ENCODE data around the gene RGS7. TPM values are rescaled to one million over a fixed set of nuclear protein-coding genes. Genes with fewer than 3 reads are reported as not detected.

The RGS7 gene
- total and polyA plus RNA-seq, 2 donors from 2014 or later, result 3.6 TPM; not detected in 1

- intact Hi-C loops (cut with DNase I), result no loop called here
- no peak for FAIRE-seq
These were observed 545.7 kb downstream of the RGS7 start for GRCh38 chr1:240811256-240811655.

GRCh38 chr1:240808381-240808780 lies 548.6 kb downstream of the RGS7 start:
- DNase-seq (no peak), FAIRE-seq (no peak)
- H3K36me3 ChIP-seq (ENCODE audit: control insufficient read depth in 2 of 3, insufficient read depth in 3 of 3, low read length in 3 of 3), result no peaks in the 10 kb centered on the region
- TF ChIP-seq CTCF (IDR thresholded peaks at IDR 0.05; ENCODE audit: borderline replicate concordance, extremely low read depth, insufficient read depth), result no peak
- H3K9ac ChIP-seq (ENCODE audit: low read length in 3 of 3), result no peak overlapping the region
- intact Hi-C loops (cut with DNase I), result no loop called here
- H3K4me3 ChIP-seq (ENCODE audit: low read length in 3 of 3), result no peak overlapping the region
- no peak overlapping the region for H3K27ac ChIP-seq (ENCODE audit: low read depth in 2 of 2, low read length in 2 of 2)
- no peaks in the 10 kb centered on the region for H3K9me3 ChIP-seq (ENCODE audit: control insufficient read depth in 2 of 3, insufficient read depth in 1 of 3, low read length in 3 of 3)
- no peaks in the 10 kb centered on the region for H3K4me1 ChIP-seq (ENCODE audit: control insufficient read depth in 2 of 3, insufficient read depth in 2 of 3, low read depth in 1 of 3, low read length in 3 of 3)
- H3K27me3 ChIP-seq (ENCODE audit: control insufficient read depth, insufficient read depth, low read length), result no peaks in the 10 kb centered on the region

More at GRCh38 chr1:240811256-240811655, 545.7 kb downstream of the RGS7 start:
- no peak for DNase-seq
- H3K36me3 ChIP-seq (ENCODE audit: control insufficient read depth in 2 of 3, insufficient read depth in 3 of 3, low read length in 3 of 3), result no peaks in the 10 kb centered on the region
- no peak for TF ChIP-seq CTCF (IDR thresholded peaks at IDR 0.05; ENCODE audit: borderline replicate concordance, extremely low read depth, insufficient read depth)
- no peaks in the 10 kb centered on the region for H3K27me3 ChIP-seq (ENCODE audit: control insufficient read depth, insufficient read depth, low read length)
- no peak overlapping the region for H3K27ac ChIP-seq (ENCODE audit: low read depth in 2 of 2, low read length in 2 of 2)
- no peaks in the 10 kb centered on the region for H3K9me3 ChIP-seq (ENCODE audit: control insufficient read depth in 2 of 3, insufficient read depth in 1 of 3, low read length in 3 of 3)
- H3K9ac ChIP-seq (ENCODE audit: low read length in 3 of 3), result no peak overlapping the region
- no peaks in the 10 kb centered on the region for H3K4me1 ChIP-seq (ENCODE audit: control insufficient read depth in 2 of 3, insufficient read depth in 2 of 3, low read depth in 1 of 3, low read length in 3 of 3)
- no peak overlapping the region for H3K4me3 ChIP-seq (ENCODE audit: low read length in 3 of 3)

- intact Hi-C loops (cut with DNase I), result no loop called here
- Histone ChIP-seq H3K27ac (ENCODE audit: low read depth in 2 of 2, low read length in 2 of 2) (no peak overlapping the region), H3K4me3 (ENCODE audit: low read length in 3 of 3) (no peak overlapping the region), H3K9ac (ENCODE audit: low read length in 3 of 3) (no peak overlapping the region), H3K27me3 (ENCODE audit: control insufficient read depth, insufficient read depth, low read length) (no peaks in the 10 kb centered on the region), H3K4me1 (ENCODE audit: control insufficient read depth in 2 of 3, insufficient read depth in 2 of 3, low read depth in 1 of 3, low read length in 3 of 3) (no peaks in the 10 kb centered on the region), H3K9me3 (ENCODE audit: control insufficient read depth in 2 of 3, insufficient read depth in 1 of 3, low read length in 3 of 3) (no peaks in the 10 kb centered on the region), H3K36me3 (ENCODE audit: control insufficient read depth in 2 of 3, insufficient read depth in 3 of 3, low read length in 3 of 3) (no peaks in the 10 kb centered on the region)
- FAIRE-seq (no peak), DNase-seq (no peak)
- TF ChIP-seq CTCF (IDR thresholded peaks at IDR 0.05; ENCODE audit: borderline replicate concordance, extremely low read depth, insufficient read depth), result no peak
These were observed 550.7 kb downstream of the RGS7 start for GRCh38 chr1:240806200-240806745.

GRCh38 chr1:240804475-240804874 lies 552.5 kb downstream of the RGS7 start:
- no peaks in the 10 kb centered on the region for H3K27me3 ChIP-seq (ENCODE audit: control insufficient read depth, insufficient read depth, low read length)
- no peaks in the 10 kb centered on the region for H3K36me3 ChIP-seq (ENCODE audit: control insufficient read depth in 2 of 3, insufficient read depth in 3 of 3, low read length in 3 of 3)
- no peak overlapping the region for H3K9ac ChIP-seq (ENCODE audit: low read length in 3 of 3)
- H3K4me3 ChIP-seq (ENCODE audit: low read length in 3 of 3), result no peak overlapping the region
- H3K4me1 ChIP-seq (ENCODE audit: control insufficient read depth in 2 of 3, insufficient read depth in 2 of 3, low read depth in 1 of 3, low read length in 3 of 3), result no peaks in the 10 kb centered on the region
- DNase-seq (no peak), FAIRE-seq (no peak)
- H3K27ac ChIP-seq (ENCODE audit: low read depth in 2 of 2, low read length in 2 of 2), result no peak overlapping the region
- intact Hi-C loops (cut with DNase I), result no loop called here
- H3K9me3 ChIP-seq (ENCODE audit: control insufficient read depth in 2 of 3, insufficient read depth in 1 of 3, low read length in 3 of 3), result no peaks in the 10 kb centered on the region
- no peak for TF ChIP-seq CTCF (IDR thresholded peaks at IDR 0.05; ENCODE audit: borderline replicate concordance, extremely low read depth, insufficient read depth)
